Endothelial cell of umbilical vein (primary cell): Measurements from ENCODE around the gene STAG1.

Experiments
- CTCF ChIP-seq, 2 donors: IDR thresholded peaks; 1 replicate in 1 of 2; 2 replicates in 1 of 2; pipeline ENCODE4 v1.5.1; 2011; ENCODE audit warnings: low read length in 2 of 2, mild to moderate bottlenecking in 2 of 2, moderate library complexity in 2 of 2, control low read depth in 1 of 2, inconsistent platforms in 1 of 2, low read depth in 1 of 2; ENCODE audit not compliant: insufficient read depth in 1 of 2; ENCODE audit errors: extremely low read depth in 1 of 2
- EZH2 ChIP-seq: IDR thresholded peaks from 2 replicates; pipeline ENCODE4 v1.6.1; 2012; ENCODE audit warnings: borderline replicate concordance, low read depth, mild to moderate bottlenecking, moderate library complexity, low read length, inconsistent platforms; ENCODE audit not compliant: severe bottlenecking

- TF ChIP-seq EZH2 (no peak), CTCF (IDR thresholded peaks at IDR 0.05; ENCODE audit: extremely low read depth in 1 of 2, insufficient read depth in 1 of 2, low read depth in 1 of 2, low read length in 2 of 2) (peak in 1 of 2 donors; percentile 3)
Measured at GRCh38 chr3:136734382-136735070, 17.7 kb downstream of the STAG1 start.
